CD1c-positive myeloid dendritic cell (primary cell): ENCODE measurements around the gene RASGEF1B.
"Not testable (repeated sequence)": the region's sequence is repeated elsewhere in the genome, so short reads cannot be mapped to it uniquely, and the experiment has no call there.

Source experiments
- DNase-seq: peaks from one replicate; pipeline ENCODE4 v3.0.0-alpha.2; 2016; ENCODE audit errors: extremely low spot score

Gene RASGEF1B

DNA sequence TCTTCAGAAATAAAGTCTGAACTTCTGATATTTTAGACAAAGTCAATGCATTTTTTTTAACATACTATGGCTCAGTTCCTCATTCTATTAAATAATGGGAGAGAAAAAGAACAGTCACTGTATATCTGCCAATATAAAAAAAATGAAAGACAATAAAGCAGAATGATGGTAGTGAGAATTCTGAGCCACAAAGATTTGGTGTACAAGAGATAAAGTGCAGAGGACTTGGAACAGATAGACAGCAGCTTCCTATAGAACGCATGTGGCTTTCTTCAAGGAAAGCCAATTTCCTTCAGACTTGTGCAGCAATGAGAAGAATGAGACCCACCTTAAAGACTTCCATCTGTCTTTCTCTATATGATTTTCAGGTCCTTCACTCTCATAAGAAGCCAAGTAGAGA, 39.7 kb downstream of the RASGEF1B start:
- DNase-seq: no peak

- DNase-seq: no peak
These were observed 42.1 kb downstream of the RASGEF1B start for GRCh38 chr4:81429607-81430006.

DNA sequence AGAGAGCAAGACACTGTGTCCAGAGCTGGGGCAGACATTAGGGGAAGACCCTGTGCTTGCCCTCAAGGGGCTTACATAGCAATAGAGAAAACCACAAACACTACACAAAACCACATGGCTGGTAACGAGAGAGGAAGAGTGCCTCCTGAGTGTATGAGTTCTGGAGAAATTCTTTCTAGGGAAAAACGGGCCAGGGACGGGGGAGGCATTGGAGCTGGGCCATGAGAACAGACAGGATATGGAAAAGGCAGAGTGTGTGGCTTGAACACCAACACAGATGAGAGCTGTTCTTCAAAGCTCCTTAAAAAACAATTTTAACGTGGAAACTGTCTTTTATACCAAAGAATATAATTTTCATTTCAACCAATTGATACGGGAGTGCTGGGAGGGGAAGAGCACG, 42.7 kb downstream of the RASGEF1B start:
- no peak for DNase-seq

- no peak for DNase-seq
These were observed 43.7 kb downstream of the RASGEF1B start for GRCh38 chr4:81428002-81428401.

- DNase-seq: no peak
These were observed 44.3 kb downstream of the RASGEF1B start for GRCh38 chr4:81427344-81427821.

- no peak for DNase-seq
These were observed 44.9 kb downstream of the RASGEF1B start for GRCh38 chr4:81426770-81427289.

DNA sequence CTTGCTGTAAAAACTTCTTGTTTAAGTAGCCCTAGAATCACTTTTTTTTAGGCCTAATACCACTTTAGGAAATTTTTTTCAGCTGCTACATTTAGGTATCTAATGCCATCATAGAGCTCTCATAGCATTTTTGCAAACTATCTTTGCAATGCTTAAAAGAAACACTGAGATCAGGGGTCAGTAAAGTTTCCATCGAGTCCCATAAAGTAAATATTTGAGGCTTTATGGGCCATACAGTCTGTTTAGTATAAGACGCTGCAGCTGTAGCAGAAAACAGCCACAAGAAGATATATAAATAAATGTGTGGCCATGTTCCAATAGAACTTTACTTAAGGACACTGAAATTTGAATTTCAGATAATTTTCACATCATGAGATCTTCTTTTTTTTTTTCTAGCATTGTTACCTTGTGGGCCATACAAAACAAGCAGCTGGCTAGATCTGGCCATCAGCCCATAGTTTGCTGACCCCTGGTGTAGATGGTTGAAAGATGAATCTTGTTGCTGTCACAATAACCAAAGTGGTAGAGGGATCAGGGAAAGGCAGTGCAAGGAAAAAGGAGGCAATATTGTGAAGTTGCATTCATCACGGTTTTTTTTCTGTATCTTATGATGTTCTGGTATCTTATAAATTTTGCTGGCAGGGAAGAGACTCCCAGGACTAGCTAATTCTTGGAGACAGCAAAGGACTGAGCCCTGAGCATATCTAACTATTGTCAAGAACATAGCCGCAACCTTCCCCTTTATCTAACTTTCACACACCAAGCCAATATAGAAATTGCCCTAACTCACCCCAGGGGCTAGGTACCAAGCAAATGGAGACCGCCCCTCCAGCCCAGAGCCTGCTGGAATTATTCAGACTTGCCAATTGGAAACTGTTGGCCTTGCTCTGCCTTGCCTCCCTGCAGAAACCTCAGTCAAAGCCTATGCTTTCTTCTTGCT, 46.6 kb downstream of the RASGEF1B start:
- no peak for DNase-seq

DNA sequence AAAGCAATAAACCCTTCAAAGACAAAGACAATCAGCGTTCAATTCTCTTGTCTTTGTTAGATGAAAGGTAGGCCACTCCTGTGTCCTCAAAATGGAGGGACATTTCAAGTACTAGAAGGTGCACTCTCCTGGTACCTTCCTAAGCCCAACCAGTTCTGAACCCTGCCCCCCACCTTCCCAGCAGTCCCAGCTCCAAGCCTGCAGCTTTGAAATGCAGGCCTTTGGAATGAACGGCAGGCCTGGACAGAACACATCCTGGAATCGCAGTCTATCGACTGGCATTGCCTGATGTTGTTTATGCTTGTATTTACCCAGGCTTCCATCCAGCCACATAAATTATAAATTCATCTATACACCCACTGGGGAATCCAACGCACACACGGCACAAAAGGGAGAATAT, 47.4 kb downstream of the RASGEF1B start:
- DNase-seq: no peak

- no peak for DNase-seq
These were observed 49.1 kb downstream of the RASGEF1B start for GRCh38 chr4:81422595-81422994.

- peak; percentile 92 for DNase-seq
These were observed 50.1 kb downstream of the RASGEF1B start for GRCh38 chr4:81421346-81422218.

GRCh38 chr4:81418572-81418971, 53.1 kb downstream of the RASGEF1B start:
- DNase-seq: no peak

GRCh38 chr4:81412946-81413495, 58.7 kb downstream of the RASGEF1B start:
- DNase-seq: peak; percentile 18

GRCh38 chr4:81410680-81411079, 61.0 kb downstream of the RASGEF1B start:
- DNase-seq: no peak

DNA sequence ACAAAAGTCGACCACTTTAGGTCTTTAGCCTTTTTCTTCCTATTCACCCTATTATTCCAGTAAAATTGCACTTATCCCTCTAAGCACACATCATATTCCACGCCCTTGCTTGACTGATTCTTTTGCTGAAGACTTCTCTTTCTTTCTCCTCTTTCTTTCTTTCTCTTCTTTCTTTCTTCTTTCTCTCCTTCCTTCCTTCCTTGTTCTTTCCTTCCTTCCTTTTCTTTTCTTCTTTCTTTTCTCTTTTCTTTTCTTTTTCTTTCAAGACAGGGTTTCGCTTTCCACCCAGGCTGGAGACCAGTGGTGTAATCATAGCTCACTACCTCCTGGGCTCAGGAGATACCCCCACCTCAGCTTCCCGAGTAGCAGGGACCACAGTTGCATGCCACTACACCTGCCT, 61.9 kb downstream of the RASGEF1B start:
- DNase-seq: no peak

DNA sequence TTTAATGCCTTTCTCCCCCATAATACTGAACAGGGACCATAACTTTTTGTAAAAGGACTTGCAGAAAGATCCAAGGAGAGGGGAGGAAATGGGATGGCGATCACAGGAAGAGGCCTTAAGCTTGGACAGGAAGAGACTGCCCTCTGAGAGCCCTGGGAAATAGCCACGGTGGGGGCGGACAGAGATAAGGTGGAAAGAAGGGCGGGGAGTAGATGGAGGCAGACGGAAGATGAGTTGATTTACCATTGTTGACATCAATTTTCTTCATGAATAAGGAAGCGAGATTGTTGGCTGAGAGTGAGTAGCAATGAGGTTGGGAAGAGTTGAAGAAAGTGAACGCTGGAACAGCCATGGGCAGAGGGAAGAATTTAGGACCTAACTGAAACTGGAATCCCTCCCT, 63.4 kb downstream of the RASGEF1B start:
- no peak for DNase-seq

GRCh38 chr4:81407726-81408125, 64.0 kb downstream of the RASGEF1B start:
- DNase-seq: no peak

- not testable (repeated sequence) for DNase-seq
These were observed 65.2 kb downstream of the RASGEF1B start for GRCh38 chr4:81406481-81406880.

DNA sequence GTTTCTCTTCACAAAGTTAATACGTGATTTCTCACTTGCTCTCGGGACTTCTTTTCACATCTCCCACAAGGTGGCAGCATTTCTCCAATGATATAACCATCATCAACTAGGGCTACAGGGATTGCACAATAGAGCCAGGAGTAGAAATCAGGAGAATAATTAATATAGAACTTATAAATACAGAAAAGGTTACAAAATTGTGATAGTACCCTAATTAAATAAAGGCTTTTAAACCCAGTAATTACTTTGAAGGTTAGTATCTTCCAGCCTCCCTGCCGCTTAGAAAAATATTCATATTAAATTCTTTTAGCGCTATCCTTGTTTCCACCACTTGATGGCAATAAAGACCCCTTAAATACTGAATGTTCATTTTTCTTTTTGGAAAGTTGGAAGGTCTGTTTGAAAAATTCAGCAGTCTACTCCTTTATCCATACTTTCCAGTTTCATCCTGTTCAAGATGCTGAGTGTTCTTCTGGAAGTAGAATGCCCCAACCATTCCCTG, 65.8 kb downstream of the RASGEF1B start:
- peak; percentile 86 for DNase-seq

DNA sequence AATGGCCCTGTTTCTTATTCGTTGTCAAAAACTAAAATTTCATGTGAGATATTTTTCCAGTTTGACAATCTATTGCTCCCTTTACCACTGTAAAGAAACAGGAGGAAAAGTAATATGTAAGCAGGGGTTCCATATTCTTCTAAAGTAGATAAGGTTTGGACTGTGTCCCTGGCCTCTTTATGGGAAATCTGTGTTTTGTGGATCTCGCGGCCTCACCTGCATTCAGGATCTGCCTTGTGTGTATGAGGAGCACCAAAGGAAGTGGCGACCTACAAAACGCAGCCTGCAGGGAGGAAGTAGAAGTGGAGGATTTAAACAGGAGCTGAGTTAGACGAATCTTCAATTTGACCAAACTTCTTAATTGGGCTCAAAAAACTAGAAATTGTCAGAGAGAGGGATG, 67.0 kb downstream of the RASGEF1B start:
- no peak for DNase-seq

DNA sequence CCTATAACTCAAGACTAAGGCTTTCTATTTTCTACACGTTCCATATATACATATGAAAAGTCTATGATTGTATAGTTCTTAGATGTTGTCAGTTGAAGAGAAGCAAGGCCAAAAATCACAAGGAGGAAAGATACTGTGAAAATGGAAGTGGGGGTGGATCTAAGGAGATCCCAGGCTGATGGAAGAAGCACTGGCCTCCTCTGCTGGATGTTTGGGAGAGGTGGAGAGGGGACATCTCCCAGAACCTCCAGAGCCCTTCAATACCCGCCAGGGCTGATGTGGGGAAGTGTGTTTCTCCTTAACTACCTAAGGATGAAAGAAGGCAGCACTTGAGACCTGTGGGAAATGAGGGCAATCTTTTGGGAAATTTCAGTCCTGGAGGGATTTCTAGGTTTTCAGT, 67.4 kb downstream of the RASGEF1B start:
- no peak for DNase-seq

- DNase-seq: no peak
These were observed 72.2 kb downstream of the RASGEF1B start for GRCh38 chr4:81399306-81400086.
